HG02840 (cell line): ENCODE data around the gene CISH.

Source experiments
- ATAC-seq: cut with Tn5 transposase; IDR thresholded peaks from one replicate; pipeline ENCODE4 v1.9.1; 2021; ENCODE audit warnings: mild to moderate bottlenecking, moderate library complexity, moderate number of reproducible peaks; ENCODE audit not compliant: unreplicated experiment, low FRiP score

CISH gene

DNA sequence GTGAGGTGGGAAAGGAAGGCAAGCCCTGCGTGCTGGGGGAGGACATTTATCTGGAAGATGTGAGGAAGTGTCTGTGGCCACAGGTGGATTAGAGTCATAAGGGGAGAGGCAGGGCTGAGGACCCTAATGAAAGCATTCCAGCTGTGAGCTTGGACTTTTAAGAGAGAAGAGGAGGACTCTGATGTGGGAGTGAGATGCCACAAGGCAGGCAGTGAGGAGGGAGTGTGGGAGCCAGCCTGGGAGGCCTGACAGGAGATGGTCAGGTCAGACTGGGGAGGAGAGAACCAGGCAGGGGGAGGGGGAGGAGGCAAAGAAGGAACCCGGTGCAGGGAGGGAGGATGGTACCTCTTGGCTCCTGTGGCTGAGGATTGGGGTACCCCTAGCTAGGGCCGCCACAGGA is 26.4 kb upstream of the CISH start:
- no peak for ATAC-seq

DNA sequence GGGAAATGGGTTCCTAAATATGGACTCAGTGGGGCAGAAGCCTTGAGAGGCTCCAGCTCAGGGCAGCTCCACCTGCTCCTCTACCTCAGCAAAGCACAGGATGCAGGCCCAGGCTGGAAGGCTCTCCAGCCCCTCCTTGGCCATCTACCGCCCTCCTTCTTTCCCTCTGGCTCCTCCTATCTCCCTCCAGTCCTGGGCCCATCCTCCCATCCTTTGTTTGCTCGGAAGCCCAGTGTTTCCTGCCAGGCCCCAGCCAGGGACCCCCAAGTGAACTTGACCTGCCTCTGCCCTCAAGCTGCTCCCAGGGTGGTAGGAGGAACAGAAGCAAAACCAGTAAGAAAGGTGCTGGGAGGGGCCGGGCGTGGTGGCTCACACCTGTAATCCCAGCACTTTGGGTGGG is 25.4 kb upstream of the CISH start:
- no peak for ATAC-seq

DNA sequence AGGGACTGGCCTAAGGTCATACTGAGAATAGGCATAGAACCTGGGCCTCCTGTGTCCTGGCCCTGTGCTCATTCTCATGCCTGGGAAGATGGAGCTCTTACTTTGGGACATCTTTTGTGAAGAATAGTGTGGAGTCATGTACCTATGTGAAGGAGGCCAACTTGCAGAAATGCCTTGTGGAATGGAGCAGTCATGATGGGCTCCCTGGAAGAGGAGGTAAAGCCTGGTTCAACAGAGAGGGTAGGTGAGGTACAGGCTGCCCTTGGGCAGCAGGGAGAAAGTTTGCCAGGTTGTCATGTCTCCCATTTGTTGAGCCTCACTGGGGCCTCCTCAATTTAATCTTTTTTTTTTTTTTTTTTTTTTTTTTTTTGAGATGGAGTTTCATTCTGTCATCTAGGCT is 23.5 kb upstream of the CISH start:
- no peak for ATAC-seq

DNA sequence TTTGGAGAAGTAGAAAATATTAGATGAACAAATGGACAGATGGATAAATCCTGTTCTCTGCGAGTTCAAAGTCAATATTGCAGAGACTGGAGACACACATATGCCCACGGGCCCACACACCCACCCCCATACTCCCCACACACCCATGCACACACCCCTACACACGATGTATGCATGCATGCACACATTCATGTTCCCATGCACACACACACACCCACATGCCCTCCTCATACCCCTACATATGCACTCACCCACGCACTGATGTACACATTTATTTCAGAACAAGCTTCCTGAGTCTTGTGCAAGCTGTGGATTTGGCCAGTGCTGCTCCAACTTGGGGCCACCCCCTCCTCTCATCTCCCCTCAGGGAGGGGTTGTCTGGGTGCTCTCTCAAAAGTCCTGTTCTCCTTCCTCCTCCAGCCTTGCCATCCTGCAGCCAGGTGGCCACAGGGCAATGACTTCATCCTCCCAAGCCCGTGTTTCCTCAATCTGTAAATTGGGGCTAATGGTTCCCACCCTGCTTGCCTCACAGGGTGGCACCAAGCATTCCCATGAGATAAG is 21.7 kb upstream of the CISH start:
- ATAC-seq = no peak

DNA sequence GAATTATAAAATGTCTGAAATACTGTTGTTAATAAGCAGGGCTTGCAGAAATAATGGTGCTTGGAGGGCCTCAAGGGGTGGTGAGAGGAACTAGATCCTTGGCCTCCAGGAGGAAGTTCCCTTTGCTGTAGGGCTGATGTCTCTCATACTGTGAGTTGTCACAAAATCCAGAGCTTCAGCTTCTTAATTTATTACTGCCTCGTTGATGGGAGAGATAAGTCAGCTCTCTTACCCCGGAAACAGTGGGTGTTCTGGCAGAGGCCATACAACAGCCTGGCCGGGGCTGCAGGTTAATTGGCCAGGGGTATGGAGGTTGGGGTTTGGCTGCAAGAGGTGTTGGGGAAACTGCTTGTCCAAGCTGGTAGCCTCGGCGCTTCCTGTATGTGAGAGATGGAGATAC is 20.9 kb upstream of the CISH start:
- ATAC-seq = no peak

DNA sequence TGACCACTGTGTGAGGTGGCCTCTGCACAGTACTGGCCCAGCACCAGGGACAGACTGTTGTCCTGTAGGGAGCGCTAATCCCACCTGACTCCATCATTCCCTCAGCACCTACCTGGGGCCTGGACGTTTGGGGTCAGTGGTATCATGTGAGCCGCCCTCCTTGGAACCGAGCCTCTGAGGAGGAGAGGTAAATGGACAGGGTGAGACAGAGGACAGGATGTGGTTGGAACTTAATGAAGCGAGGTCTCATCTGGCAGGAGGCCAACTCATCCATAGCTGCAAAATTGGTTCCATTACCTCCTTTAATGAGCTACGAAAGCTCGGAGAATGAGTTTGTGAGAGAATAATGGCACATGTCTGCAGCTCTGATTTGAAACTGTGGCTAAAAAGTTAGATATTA is 19.3 kb upstream of the CISH start:
- no peak for ATAC-seq

DNA sequence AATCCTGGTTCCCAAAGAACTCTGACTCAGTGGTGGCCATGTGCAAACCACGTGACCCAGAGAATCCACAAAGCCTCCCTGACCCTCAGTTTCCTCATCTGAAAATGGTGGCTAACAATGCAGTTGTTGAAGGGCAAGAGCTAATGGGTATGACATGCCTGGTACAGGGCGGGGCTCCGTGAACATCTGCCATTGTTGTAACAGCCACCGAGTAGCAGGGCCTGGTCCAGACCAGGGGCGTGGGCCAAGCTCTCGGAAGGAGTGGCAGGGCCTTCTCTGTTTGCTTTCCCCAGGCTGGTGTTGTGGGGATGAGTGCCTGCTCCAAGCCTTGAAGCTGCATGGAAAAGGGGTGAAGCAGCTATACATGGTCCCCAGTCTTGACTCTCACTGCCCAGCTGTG is 18.8 kb upstream of the CISH start:
- no peak for ATAC-seq

DNA sequence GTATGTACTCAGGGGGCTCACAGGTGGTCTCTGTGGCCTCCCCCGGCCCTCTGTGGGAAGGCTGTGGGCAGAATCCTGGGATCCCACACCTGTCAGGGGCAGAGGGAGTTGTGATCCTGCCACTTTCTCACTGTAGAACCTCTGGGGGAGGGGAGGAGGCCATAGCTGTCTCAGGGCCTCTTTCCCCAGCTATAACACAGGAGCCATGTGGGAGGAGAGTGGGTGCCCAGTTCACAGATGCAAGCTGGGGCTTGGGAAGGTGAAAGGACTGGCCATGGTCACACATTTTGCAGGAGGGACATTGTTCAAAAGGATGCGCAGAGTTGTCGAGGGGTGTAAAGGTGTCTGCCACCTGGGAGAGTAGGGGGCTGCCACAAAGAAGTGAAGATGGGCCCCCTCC is 17.0 kb upstream of the CISH start:
- ATAC-seq = no peak

DNA sequence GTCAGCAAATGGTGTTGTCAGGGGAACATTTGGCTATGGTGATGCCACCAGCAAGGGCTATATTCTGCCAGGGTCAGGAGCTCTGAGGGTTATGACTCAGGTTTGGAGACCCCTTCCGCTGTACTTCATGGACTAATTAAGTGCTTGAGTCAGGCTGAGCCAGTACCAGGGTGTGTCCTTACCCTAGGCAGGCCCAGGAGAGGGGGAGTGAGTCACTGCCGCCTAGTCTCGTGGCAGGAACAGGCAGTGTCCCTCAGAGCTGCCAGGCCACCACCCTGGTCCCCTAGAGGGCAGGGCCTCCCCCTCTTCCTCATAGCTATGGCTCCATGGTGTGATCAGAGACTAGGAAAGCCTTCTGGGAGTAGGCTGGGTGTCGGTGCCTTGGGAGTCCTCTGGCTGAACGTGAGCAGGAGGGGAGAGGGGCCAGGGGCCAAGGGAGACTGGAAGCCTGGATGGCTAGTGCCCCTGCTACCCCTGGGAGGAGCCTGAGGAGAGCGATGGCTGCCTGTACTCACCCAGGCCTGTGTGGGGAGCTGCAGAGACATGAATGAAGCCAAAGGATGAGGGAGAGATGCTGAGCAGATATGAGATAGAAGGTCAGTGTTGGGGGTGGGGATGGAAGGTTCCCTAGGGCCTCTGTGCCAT is 16.0 kb upstream of the CISH start:
- no peak for ATAC-seq

DNA sequence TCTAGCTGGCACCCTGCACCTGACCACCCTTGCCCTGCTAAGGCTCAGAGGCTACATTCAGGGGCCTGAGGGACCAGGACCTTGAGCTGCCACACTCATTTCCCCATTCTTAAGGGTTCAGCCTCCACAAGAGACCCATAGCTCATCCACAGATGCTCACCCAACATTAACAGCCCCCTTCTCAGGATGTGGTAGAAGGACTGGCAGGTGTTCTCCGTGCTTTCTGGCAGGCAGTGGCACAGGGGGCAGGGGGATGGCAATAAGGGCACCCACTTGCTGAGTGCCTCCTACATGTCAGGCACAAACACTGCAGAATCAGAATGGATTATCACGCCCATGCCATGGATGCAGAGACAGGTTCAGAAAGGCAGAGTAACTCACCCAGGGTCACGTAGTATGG is 14.8 kb upstream of the CISH start:
- no peak for ATAC-seq

DNA sequence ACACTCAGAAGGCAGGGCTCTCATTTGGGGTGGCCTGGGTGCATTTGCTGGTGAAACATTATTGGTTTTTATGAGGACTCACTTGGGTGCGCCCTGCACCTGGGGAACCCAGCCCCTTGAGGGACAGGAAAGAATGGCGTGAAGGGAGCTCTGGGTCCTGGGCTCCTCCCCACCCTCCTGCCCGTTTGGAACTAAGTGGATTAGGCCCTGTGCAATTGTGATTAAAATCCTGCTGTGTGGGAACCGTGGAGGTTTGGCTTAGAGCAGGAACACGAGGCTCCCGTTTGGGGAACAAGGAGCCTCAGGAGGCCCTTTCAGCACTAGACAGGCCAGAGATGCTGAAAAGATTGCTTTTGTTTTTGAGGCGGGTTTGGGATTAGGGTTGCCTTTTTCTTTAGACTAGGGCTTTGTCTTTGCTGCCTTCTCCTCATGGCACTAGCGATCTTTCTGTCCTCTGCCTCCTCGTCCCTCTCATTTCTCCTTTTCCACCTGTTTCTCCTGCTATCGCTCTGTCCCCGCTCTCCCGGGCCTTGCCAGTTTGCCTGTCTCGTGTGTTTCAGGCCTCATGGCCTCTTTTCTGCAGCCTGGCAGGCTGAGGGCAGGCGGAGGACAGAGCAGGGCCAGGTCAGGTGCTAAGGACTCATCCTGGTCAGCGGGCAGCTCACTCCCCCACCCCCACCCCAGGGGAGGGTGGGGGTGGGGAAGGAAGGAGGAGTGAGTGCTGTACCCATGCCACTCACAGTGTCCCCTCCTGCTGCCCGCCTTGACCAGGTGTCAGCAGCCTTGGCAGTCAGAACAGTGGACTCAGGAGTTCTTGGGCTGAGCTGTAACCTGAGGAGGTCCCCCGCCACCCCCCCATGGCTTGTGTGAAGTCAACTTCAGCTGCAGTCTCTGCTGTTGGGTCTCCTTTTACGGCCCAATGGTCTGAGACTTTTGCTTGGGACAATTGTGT is 13.9 kb upstream of the CISH start:
- ATAC-seq = no peak

DNA sequence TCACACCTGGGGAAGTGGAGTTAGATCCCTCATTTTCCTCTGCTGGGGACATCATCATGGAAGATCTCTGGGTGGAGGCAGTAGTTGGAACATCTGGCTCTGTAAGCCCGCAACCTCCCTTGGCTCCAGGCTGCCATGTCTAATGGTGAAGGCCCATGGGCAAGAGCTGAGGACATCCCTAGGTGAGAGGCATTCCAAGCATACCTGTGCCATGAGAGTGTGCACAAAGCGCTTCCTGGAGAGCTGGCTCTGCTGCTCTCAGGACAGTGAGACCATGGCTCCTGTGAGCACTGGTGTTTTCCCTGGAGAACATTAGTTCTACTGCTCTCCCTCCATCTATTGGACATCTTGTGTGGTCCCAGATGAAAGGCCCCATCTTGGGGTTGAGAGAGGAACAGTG is 13.1 kb upstream of the CISH start:
- ATAC-seq = no peak

DNA sequence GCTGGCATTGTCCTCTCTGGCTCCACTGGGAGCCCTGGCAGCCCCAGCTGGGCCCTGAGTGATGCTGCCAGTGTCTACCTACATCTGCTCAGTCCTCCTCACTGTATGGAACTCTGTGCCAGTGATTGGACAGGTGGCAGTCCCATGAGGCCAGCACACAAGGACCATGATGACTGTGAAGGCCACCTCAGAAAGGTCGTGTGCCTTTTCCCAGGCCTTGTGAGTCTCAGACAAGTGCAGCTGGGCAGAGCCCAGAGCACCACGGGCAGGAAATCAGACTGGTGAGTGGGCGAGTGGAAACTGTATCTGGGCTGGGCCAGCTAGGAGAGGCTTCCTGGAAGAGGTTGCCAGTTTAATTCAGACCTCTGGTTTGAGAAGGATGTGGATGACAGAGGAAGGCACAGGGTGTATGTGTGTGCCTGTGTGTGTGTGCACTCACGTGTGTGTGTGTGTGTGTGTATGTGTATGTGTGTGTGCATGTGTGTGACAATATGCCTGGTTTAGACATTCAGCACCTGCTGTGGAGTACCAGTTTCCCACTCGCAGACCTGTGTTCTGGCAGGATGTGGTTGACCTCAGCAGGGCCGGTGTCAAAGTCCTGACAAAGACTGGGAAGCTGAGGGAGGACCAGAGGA is 12.4 kb upstream of the CISH start:
- no peak for ATAC-seq

DNA sequence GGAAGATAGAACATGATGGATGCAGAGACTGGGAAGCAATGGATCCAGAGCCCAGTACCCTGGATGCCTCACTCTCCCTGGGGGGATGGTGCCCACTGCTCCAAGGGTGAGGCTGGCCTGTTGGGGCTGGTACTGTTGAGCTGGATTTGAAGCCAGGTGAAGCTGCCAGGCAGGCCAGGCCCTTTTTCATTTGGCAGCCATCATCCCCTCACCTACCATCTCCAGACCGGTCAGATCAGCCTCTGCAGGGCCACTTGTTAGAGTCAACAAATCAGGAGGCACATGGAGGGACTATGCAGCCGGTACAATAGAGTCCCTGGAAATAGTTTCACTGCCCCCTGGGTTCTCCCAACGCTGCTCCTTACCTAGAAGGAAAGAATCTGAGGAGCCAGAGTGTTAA is 11.3 kb upstream of the CISH start:
- ATAC-seq = no peak

DNA sequence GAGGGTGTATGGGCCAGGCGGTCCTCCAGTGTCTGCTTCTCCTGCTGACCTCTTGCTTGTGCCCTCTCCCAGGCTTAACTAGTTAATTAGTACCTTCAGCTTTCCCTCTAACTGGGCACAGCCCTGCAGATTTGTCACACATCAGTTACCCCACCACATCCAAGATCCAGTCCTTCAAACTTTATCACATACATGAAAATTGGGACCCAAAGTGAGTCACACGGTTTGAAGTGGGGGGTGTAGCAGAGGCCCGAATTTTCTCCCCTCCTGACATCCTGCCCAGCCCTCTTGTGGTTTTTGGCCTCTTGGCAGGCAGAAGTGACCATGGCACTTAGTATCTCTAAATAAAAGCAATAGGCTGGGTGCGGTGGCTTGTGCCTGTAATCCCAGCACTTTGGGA is 9.2 kb upstream of the CISH start:
- no peak for ATAC-seq

DNA sequence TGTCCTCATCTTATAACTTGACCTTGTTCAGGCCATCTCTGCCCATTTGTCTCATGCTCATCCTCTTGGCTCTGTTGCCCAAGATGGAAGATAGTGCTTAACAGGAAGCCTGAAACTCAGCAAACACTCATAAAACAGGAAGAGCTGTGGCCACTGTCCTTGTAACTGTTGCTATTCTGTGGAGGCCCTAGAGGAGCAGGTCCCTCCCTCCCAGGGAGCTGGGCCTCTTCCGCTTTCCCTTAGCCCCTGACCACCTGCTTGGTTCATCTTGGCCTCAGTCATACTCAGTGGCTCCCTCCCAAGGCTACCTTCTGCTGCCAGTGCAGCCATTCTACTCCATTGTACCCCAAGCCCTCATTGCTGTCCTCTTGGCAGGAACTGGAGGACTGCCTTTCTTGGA is 8.8 kb upstream of the CISH start:
- no peak for ATAC-seq

DNA sequence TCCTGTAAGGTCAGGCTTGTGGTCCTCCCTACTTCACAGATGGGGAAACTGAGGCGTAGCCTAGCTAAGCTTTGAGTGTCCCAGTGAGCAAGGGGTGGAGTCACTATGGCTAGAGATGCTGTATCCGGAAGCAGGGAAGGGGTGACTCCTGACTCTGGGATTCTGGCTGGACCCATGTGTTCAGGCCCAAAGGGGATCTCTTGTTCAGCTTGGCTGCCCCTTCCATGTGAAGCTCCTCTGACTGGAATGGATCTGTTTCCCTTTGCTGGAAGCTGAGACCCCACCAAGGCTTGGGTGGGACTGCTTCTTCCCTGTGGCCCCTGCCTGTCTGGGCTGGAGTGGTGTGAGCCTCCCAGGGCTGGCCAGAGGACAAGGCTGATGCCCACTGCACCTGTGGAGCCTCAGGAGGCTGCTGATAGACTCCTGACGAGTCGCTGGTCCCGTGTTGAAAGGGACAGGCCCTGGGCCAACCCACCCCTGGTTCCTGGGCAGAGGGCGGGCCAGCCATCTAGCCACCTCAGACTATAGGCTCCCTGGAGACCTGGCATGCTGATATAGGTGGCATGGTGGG is 6.4 kb upstream of the CISH start:
- ATAC-seq = no peak

DNA sequence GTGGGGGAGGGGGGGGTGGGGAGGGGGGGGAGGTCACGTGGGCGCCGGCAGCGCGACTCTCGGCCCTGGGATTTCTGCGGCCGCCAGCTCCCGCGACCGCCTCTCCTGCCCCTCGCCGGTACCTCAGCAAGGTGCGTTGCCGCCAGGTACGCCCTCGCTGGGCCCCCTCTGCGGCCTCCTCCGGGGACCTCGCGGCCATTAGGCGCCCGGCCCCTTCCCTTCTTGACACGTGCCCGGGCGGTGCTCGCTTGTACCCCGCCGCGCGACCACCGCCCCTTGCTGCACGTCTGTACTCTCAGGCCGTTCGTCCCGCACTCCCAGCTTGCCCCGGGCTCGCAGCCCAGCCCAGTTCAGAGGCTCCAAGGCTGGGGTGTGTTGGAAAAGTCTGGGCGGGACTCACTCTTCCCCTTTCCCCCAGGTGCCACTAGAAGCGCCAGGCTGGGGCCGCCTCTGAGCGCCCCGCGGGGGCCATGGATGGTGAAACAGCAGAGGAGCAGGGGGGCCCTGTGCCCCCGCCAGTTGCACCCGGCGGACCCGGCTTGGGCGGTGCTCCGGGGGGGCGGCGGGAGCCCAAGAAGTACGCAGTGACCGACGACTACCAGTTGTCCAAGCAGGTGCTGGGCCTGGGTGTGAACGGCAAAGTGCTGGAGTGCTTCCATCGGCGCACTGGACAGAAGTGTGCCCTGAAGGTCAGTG is 5.7 kb upstream of the CISH start, which contains the start of gene MAPKAPK3:
Gene MAPKAPK3 (plus strand): TSS at position 56 of the 696 bp plus-strand sequence. CDS start 415 bp downstream, at position 471.
- no peak for ATAC-seq

DNA sequence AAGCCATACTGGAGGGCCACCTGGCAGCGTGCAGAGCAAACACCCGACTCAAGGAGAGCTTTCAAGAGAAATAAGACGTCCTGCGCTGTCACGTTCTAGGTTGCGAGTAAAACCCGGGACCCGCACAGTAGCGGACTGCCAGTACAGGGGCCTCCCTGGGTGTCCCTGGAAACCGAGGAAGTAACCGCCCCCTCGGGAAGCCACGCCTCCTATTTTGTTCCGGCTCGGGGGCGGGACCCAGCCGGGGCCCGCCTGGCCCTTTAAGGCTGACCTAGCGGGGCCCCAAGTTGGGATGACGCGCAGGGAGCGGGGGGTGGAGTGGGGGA is 5.2 kb upstream of the CISH start:
- ATAC-seq = peak; percentile 69

DNA sequence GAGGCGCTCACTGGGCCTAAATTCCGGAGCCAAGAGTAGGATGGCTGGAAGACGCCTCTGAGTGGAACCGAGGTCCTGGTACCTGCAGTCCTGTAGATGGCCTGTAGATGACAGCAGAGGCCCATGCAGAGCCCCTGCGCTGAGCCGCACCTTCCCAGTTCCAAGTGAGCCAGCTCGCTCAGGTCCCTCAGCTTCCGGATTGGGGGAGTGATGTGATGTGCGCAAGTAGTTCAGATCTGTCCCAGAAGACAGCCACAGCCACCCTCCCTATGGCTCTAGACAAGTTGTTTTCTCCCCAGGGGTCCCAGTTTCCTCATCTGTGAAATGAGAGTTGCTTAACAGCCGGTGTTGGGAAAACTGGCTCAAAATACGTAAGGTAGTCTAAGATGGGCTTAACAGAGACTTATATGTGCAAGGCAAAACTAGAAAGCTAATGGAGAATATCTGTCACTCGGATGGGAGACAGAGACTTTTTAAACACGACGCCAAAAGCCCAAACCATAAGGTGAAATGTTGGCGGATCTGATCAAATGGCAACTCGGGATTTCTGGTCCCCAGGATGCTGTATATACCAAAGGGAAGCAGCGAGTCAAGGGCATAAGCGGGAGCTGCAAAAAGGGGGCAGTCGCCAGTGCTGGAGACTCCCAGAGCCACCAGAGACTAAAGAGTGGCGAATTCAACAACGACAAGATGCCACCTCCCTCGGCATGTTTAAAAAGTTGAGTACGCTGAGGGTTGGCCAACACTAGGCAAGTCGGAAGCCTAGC is 4.6 kb upstream of the CISH start:
- peak; percentile 19 for ATAC-seq
